ENCODE results near the gene PDIA6.

PDIA6 gene

GRCh38 chr2:10842506-10842905 lies 29.9 kb upstream of the PDIA6 start:
- no peak overlapping the region for H3K4me3 ChIP-seq (ENCODE audit: low read length in 2 of 2)
- H3K36me3 ChIP-seq (replicated peaks in 1 of 2; ENCODE audit: control insufficient read depth in 2 of 2, insufficient read depth in 2 of 2, low read length in 2 of 2) = no peaks in the 10 kb centered on the region
- no peak overlapping the region for H2BK120ac ChIP-seq (ENCODE audit: low read depth, low read length)
- no peak overlapping the region for H3K14ac ChIP-seq (ENCODE audit: low read length)
- no peak overlapping the region for H3K18ac ChIP-seq (ENCODE audit: low read length)
- no peaks in the 10 kb centered on the region for H3K79me1 ChIP-seq (ENCODE audit: low read depth, low read length)
- H3K4me2 ChIP-seq (ENCODE audit: insufficient read depth, low read length, poor library complexity, severe bottlenecking) = no peak overlapping the region
- no peak overlapping the region for H2AK5ac ChIP-seq (ENCODE audit: low read depth, low read length)
- H3K9ac ChIP-seq (ENCODE audit: low read depth, low read length, poor library complexity) = no peak overlapping the region
- H3K23ac ChIP-seq (ENCODE audit: low read depth, low read length, poor library complexity) = no peak overlapping the region
- H3K9me3 ChIP-seq (replicated peaks in 1 of 2; ENCODE audit: control insufficient read depth in 2 of 2, insufficient read depth in 1 of 2, low read depth in 1 of 2, low read length in 2 of 2) = peaks cover 11% of the 10 kb centered on the region in 2 donors
- H3K27ac ChIP-seq (replicated peaks; ENCODE audit: low read length) = no peak overlapping the region
- no peak overlapping the region for H4K91ac ChIP-seq (ENCODE audit: low read depth, low read length, poor library complexity)
- peaks cover 0 to 9% (median 2%) of the 10 kb centered on the region in 3 experiments for H3K27me3 ChIP-seq (ENCODE audit: control insufficient read depth in 3 of 3, insufficient read depth in 3 of 3, low read depth in 1 of 3, low read length in 3 of 3)
- H2BK12ac ChIP-seq (ENCODE audit: low read length) = no peak overlapping the region
- H2BK5ac ChIP-seq (ENCODE audit: low read length) = no peak overlapping the region
- no CpG with 5 or more reads among the region's 4 CpGs for WGBS, 2 donors (ENCODE audit: extremely low coverage in 2 of 2, insufficient read length in 2 of 2, insufficient replicate concordance in 1 of 2)
- no peak overlapping the region for H2AFZ ChIP-seq (ENCODE audit: low read length)
- H3K4ac ChIP-seq (ENCODE audit: low read length) = no peak overlapping the region
- DNase-seq (ENCODE audit: low spot score) = no peak
- peaks cover 2 to 11% of the 10 kb centered on the region in 2 donors for H3K4me1 ChIP-seq (ENCODE audit: control insufficient read depth in 2 of 2, insufficient read depth in 1 of 2, low read depth in 1 of 2, low read length in 2 of 2)
- H4K8ac ChIP-seq (ENCODE audit: low read depth, low read length) = no peak overlapping the region
- H2BK15ac ChIP-seq (ENCODE audit: low read length) = no peak overlapping the region

DNA sequence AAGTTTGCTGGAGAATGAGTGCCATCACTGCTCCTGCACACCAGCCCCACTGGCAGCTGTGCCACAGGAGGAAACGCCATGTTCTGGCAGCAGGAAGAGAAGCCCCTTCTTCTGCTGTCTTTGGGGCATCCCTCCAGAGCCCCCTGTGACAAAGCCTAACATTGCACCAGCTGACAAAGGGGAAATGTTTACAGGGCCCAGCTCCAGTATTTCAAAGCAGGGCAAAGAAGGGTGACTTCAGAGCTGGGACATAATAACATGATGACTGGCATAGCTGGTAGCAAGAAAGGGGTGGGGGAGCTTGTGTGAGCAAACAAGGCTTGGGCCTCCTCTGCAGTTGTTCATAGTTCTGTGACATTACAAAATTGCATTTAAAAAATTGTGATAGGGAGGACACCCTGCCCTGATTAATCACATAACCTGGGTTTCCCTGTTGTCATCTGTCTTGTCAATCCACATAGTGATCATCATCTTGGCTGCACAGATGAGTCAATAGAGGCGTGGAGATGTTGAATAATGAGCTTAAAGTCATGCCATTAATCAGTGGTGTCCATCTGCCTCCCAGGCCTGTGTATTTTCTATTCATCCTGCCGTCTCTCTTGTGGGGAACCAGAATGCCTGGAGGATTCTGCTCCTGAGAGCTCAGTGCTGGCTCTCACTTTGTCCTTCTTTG lies 29.1 kb upstream of the PDIA6 start:
- Histone ChIP-seq H2AFZ (ENCODE audit: low read length) (no peak overlapping the region), H3K23ac (ENCODE audit: low read depth, low read length, poor library complexity) (no peak overlapping the region), H4K91ac (ENCODE audit: low read depth, low read length, poor library complexity) (no peak overlapping the region), H2BK5ac (ENCODE audit: low read length) (no peak overlapping the region), H3K4me3 (ENCODE audit: low read length in 2 of 2) (no peak overlapping the region), H3K9ac (ENCODE audit: low read depth, low read length, poor library complexity) (no peak overlapping the region), H3K79me1 (ENCODE audit: low read depth, low read length) (no peaks in the 10 kb centered on the region), H3K18ac (ENCODE audit: low read length) (no peak overlapping the region), H3K9me3 (replicated peaks in 1 of 2; ENCODE audit: control insufficient read depth in 2 of 2, insufficient read depth in 1 of 2, low read depth in 1 of 2, low read length in 2 of 2) (peaks cover 11% of the 10 kb centered on the region in 2 donors), H3K4me2 (ENCODE audit: insufficient read depth, low read length, poor library complexity, severe bottlenecking) (no peak overlapping the region), H2BK120ac (ENCODE audit: low read depth, low read length) (no peak overlapping the region), H3K27me3 (ENCODE audit: control insufficient read depth in 3 of 3, insufficient read depth in 3 of 3, low read depth in 1 of 3, low read length in 3 of 3) (peaks cover 0 to 13% (median 2%) of the 10 kb centered on the region in 3 experiments), H3K4ac (ENCODE audit: low read length) (no peak overlapping the region), H3K4me1 (ENCODE audit: control insufficient read depth in 2 of 2, insufficient read depth in 1 of 2, low read depth in 1 of 2, low read length in 2 of 2) (peaks cover 2 to 10% of the 10 kb centered on the region in 2 donors), H3K36me3 (replicated peaks in 1 of 2; ENCODE audit: control insufficient read depth in 2 of 2, insufficient read depth in 2 of 2, low read length in 2 of 2) (no peaks in the 10 kb centered on the region), H3K14ac (ENCODE audit: low read length) (no peak overlapping the region), H4K8ac (ENCODE audit: low read depth, low read length) (no peak overlapping the region), H2AK5ac (ENCODE audit: low read depth, low read length) (no peak overlapping the region), H2BK15ac (ENCODE audit: low read length) (no peak overlapping the region), H3K27ac (replicated peaks; ENCODE audit: low read length) (no peak overlapping the region), H2BK12ac (ENCODE audit: low read length) (no peak overlapping the region)
- no peak for DNase-seq (ENCODE audit: low spot score)
- no CpG with 5 or more reads among the region's 3 CpGs for WGBS, 2 donors (ENCODE audit: extremely low coverage in 2 of 2, insufficient read length in 2 of 2, insufficient replicate concordance in 1 of 2)

GRCh38 chr2:10839813-10840212 lies 27.2 kb upstream of the PDIA6 start:
- H3K23ac ChIP-seq (ENCODE audit: low read depth, low read length, poor library complexity) = no peak overlapping the region
- H3K27ac ChIP-seq (replicated peaks; ENCODE audit: low read length) = no peak overlapping the region
- H4K91ac ChIP-seq (ENCODE audit: low read depth, low read length, poor library complexity) = no peak overlapping the region
- H3K79me1 ChIP-seq (ENCODE audit: low read depth, low read length) = no peaks in the 10 kb centered on the region
- no peak overlapping the region for H3K4me3 ChIP-seq (ENCODE audit: low read length in 2 of 2)
- no peak overlapping the region for H2BK5ac ChIP-seq (ENCODE audit: low read length)
- H2AFZ ChIP-seq (ENCODE audit: low read length) = no peak overlapping the region
- H2BK12ac ChIP-seq (ENCODE audit: low read length) = no peak overlapping the region
- H3K4me1 ChIP-seq (ENCODE audit: control insufficient read depth in 2 of 2, insufficient read depth in 1 of 2, low read depth in 1 of 2, low read length in 2 of 2) = peaks cover 2% of the 10 kb centered on the region in 2 donors
- H2BK15ac ChIP-seq (ENCODE audit: low read length) = no peak overlapping the region
- peaks cover 0 to 13% (median 5%) of the 10 kb centered on the region in 3 experiments for H3K27me3 ChIP-seq (ENCODE audit: control insufficient read depth in 3 of 3, insufficient read depth in 3 of 3, low read depth in 1 of 3, low read length in 3 of 3)
- no peak overlapping the region for H3K14ac ChIP-seq (ENCODE audit: low read length)
- WGBS, 2 donors (ENCODE audit: extremely low coverage in 2 of 2, insufficient read length in 2 of 2, insufficient replicate concordance in 1 of 2) = no CpG with 5 or more reads among the region's 8 CpGs
- no peak overlapping the region for H2AK5ac ChIP-seq (ENCODE audit: low read depth, low read length)
- H3K4me2 ChIP-seq (ENCODE audit: insufficient read depth, low read length, poor library complexity, severe bottlenecking) = no peak overlapping the region
- H3K18ac ChIP-seq (ENCODE audit: low read length) = no peak overlapping the region
- H3K4ac ChIP-seq (ENCODE audit: low read length) = no peak overlapping the region
- no peak overlapping the region for H2BK120ac ChIP-seq (ENCODE audit: low read depth, low read length)
- H4K8ac ChIP-seq (ENCODE audit: low read depth, low read length) = no peak overlapping the region
- H3K9me3 ChIP-seq (replicated peaks in 1 of 2; ENCODE audit: control insufficient read depth in 2 of 2, insufficient read depth in 1 of 2, low read depth in 1 of 2, low read length in 2 of 2) = peaks cover 11% of the 10 kb centered on the region in 2 donors
- no peak overlapping the region for H3K9ac ChIP-seq (ENCODE audit: low read depth, low read length, poor library complexity)
- DNase-seq (ENCODE audit: low spot score) = no peak
- no peaks in the 10 kb centered on the region for H3K36me3 ChIP-seq (replicated peaks in 1 of 2; ENCODE audit: control insufficient read depth in 2 of 2, insufficient read depth in 2 of 2, low read length in 2 of 2)

- Histone ChIP-seq H2AFZ (ENCODE audit: low read length) (no peak overlapping the region), H2BK5ac (ENCODE audit: low read length) (no peak overlapping the region), H3K18ac (ENCODE audit: low read length) (no peak overlapping the region), H3K14ac (ENCODE audit: low read length) (no peak overlapping the region), H3K79me1 (ENCODE audit: low read depth, low read length) (no peaks in the 10 kb centered on the region), H3K27me3 (ENCODE audit: control insufficient read depth in 3 of 3, insufficient read depth in 3 of 3, low read depth in 1 of 3, low read length in 3 of 3) (peaks cover 0 to 20% (median 8%) of the 10 kb centered on the region in 3 experiments), H3K9ac (ENCODE audit: low read depth, low read length, poor library complexity) (no peak overlapping the region), H2BK15ac (ENCODE audit: low read length) (no peak overlapping the region), H2AK5ac (ENCODE audit: low read depth, low read length) (no peak overlapping the region), H3K4me1 (ENCODE audit: control insufficient read depth in 2 of 2, insufficient read depth in 1 of 2, low read depth in 1 of 2, low read length in 2 of 2) (peaks cover 0 to 7% of the 10 kb centered on the region in 2 donors), H4K91ac (ENCODE audit: low read depth, low read length, poor library complexity) (no peak overlapping the region), H3K4me3 (ENCODE audit: low read length in 2 of 2) (no peak overlapping the region), H3K36me3 (replicated peaks in 1 of 2; ENCODE audit: control insufficient read depth in 2 of 2, insufficient read depth in 2 of 2, low read length in 2 of 2) (no peaks in the 10 kb centered on the region), H2BK120ac (ENCODE audit: low read depth, low read length) (no peak overlapping the region), H3K4me2 (ENCODE audit: insufficient read depth, low read length, poor library complexity, severe bottlenecking) (no peak overlapping the region), H3K9me3 (replicated peaks in 1 of 2; ENCODE audit: control insufficient read depth in 2 of 2, insufficient read depth in 1 of 2, low read depth in 1 of 2, low read length in 2 of 2) (peaks cover 11% of the 10 kb centered on the region in 2 donors), H4K8ac (ENCODE audit: low read depth, low read length) (no peak overlapping the region), H3K27ac (replicated peaks; ENCODE audit: low read length) (no peak overlapping the region), H3K23ac (ENCODE audit: low read depth, low read length, poor library complexity) (no peak overlapping the region), H2BK12ac (ENCODE audit: low read length) (no peak overlapping the region), H3K4ac (ENCODE audit: low read length) (no peak overlapping the region)
- no CpG with 5 or more reads among the region's 3 CpGs for WGBS, 2 donors (ENCODE audit: extremely low coverage in 2 of 2, insufficient read length in 2 of 2, insufficient replicate concordance in 1 of 2)
- no peak for DNase-seq (ENCODE audit: low spot score)
Measured at GRCh38 chr2:10838734-10839133, 26.1 kb upstream of the PDIA6 start.
